ENCODE data around the gene AGBL1. TPM values are rescaled to one million over a fixed set of nuclear protein-coding genes. Genes with fewer than 3 reads are reported as not detected.

Gene AGBL1
- total and polyA plus RNA-seq, 2 donors (not counting 3 experiments of a cell fraction or from before 2014, with no cell fraction given), result not detected

- no peak overlapping the region for H3K9ac ChIP-seq (replicated peaks; ENCODE audit: extremely low read depth, insufficient read depth, low read length)
- ChIA-PET CTCF (no interaction called here), POLR2A (no interaction called here)
- no peak for TF ChIP-seq POLR2A (IDR thresholded peaks at IDR 0.05; ENCODE audit: low read depth, low read length)
- TF ChIP-seq POLR2AphosphoS5 (IDR thresholded peaks at IDR 0.05; ENCODE audit: insufficient read depth, low read depth, low read length), result no peak
- TF ChIP-seq FOS (IDR thresholded peaks at IDR 0.05; ENCODE audit: borderline replicate concordance, insufficient read depth, low read length), result no peak
- no peak for TF ChIP-seq EZH2 (IDR thresholded peaks at IDR 0.05; ENCODE audit: borderline replicate concordance, low read depth, low read length, severe bottlenecking)
- no peak for TF ChIP-seq CTCF (IDR thresholded peaks at IDR 0.05; ENCODE audit: extremely low read depth in 1 of 2, insufficient read depth in 1 of 2, low read depth in 1 of 2, low read length in 2 of 2)
- TF ChIP-seq GATA2 (IDR thresholded peaks at IDR 0.05; ENCODE audit: insufficient read depth, insufficient read length, low read depth, low read length), result no peak
- TF ChIP-seq MYC (IDR thresholded peaks at IDR 0.05; ENCODE audit: low read depth, low read length), result no peak
- TF ChIP-seq JUN (IDR thresholded peaks at IDR 0.05; ENCODE audit: borderline replicate concordance, insufficient read depth, insufficient read length, low read depth), result no peak
- TF ChIP-seq MAX (IDR thresholded peaks at IDR 0.05; ENCODE audit: insufficient read depth, insufficient read length), result no peak
- no TSS peak for BruUV-seq (replicated peaks)
- H3K4me2 ChIP-seq (ENCODE audit: insufficient read depth, low read length), result no peak overlapping the region
- H3K4me1 ChIP-seq (ENCODE audit: control insufficient read depth, extremely low read depth, insufficient read depth, low read length), result no peaks in the 10 kb centered on the region
- no peaks in the 10 kb centered on the region for H4K20me1 ChIP-seq (replicated peaks; ENCODE audit: control insufficient read depth, extremely low read depth, insufficient read depth, low read length)
- no peaks in the 10 kb centered on the region for H3K9me1 ChIP-seq (replicated peaks; ENCODE audit: control insufficient read depth, extremely low read depth, insufficient read depth, low read length)
- H3K4me3 ChIP-seq (replicated peaks in 1 of 3; ENCODE audit: insufficient read depth in 1 of 3, low read depth in 1 of 3, low read length in 3 of 3), result no peak overlapping the region
- H3K79me2 ChIP-seq (ENCODE audit: control insufficient read depth, insufficient read depth, low read length), result no peaks in the 10 kb centered on the region
- dilution Hi-C loops (cut with MboI; ENCODE audit: extremely low pct_ligation_motif_present, low sequenced_read_pairs) (no loop called here), intact Hi-C loops (cut with micrococcal nuclease) (no loop called here)
- H3K27ac ChIP-seq (ENCODE audit: insufficient read depth, low read depth, low read length), result no peak overlapping the region
- no peak overlapping the region for H2AFZ ChIP-seq (ENCODE audit: low read depth, low read length)
- no peak for FAIRE-seq
- H3K9me3 ChIP-seq (replicated peaks; ENCODE audit: control insufficient read depth, insufficient read depth, low read length), result peaks cover 2% of the 10 kb centered on the region
- H3K36me3 ChIP-seq (ENCODE audit: control insufficient read depth in 2 of 2, extremely low read depth in 1 of 2, insufficient read depth in 2 of 2, low read length in 2 of 2), result no peaks in the 10 kb centered on the region
- H3K27me3 ChIP-seq (ENCODE audit: control insufficient read depth in 2 of 2, insufficient read depth in 2 of 2, low read length in 2 of 2), result no peaks in the 10 kb centered on the region
- DNase-seq (ENCODE audit: low read depth, low spot score), result no peak
These were observed 177.0 kb downstream of the AGBL1 start for GRCh38 chr15:86256628-86257027.

All from endothelial cell of umbilical vein (primary cell).